HG03135 (cell line): Measurements from ENCODE around the gene CKAP4.

Source experiments
- ATAC-seq: cut with Tn5 transposase; IDR thresholded peaks from one replicate; pipeline ENCODE4 v1.9.1; 2021; ENCODE audit warnings: mild to moderate bottlenecking, moderate library complexity; ENCODE audit not compliant: unreplicated experiment

CKAP4 gene

GRCh38 chr12:106205208-106206069, 42.4 kb downstream of the CKAP4 start:
- ATAC-seq: no peak

DNA sequence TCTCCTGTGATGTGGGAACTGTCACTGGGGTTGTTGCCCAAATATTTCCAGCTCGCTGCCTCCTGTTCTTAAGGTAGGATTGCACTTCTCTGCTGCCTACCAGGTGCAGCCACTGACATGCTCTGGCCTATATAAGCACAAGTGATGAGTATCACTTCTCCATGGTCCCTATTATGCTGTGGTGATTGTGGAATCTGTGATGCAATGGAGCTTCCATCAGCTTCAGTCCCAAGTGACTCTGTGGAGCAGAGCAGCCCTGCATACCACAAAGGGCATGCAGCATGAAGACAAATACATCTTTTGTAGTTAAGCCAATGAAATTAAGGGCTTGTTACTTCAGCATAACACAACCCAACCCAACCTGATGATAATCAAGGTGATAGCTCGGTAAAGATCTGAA, 43.5 kb downstream of the CKAP4 start:
- ATAC-seq: no peak

DNA sequence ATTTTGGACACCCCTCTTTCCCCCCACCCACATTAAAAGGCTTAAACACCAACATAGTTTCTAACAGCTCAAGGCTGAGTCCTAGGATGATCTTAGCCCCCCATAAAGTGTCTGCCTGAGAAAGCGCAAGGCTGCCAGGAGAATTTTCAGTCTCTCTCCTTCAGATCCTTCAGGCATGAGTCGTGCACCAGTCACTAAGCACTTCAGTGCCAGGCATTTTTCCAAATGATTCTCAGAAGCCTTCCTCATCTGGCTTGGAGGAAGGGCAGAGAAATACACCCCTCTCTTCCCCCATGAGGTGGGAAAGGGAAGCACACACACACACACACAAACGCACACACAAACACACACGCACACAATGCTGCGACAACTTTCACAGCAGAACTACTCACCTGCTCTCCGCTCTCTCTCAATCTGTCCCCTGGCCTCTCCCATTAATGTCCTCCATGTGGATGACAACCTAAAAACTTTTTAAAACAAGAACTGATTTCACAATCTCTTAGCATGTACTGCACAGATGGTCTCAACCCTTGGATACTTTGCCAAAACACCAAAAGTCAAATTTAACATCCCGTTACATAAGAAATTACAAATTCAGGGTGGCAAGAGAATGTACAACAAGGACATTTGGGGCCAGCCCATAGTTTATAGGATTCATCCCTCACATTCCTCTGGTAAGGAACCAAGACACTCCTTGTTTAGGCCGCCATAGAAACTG, 49.8 kb downstream of the CKAP4 start:
- ATAC-seq: no peak

DNA sequence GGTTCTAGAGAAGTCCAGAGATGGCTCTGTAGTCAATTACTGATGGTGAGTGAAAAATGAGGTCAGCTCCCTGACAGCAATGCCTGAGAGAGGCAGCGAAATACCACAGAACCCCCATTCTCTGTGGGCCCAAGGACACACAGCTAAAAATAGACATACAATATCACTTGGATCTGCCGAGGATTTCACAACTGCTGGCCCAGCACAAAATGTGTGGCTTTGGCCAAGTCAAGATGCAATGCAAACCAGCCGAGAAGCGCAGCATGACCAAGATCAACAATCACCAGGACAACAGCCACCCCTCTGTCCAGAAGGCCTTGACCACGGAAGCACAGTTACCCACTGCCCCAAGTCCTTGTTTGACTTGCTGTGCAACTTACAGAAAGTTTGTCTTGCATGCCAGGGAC, 52.2 kb downstream of the CKAP4 start:
- ATAC-seq: no peak

DNA sequence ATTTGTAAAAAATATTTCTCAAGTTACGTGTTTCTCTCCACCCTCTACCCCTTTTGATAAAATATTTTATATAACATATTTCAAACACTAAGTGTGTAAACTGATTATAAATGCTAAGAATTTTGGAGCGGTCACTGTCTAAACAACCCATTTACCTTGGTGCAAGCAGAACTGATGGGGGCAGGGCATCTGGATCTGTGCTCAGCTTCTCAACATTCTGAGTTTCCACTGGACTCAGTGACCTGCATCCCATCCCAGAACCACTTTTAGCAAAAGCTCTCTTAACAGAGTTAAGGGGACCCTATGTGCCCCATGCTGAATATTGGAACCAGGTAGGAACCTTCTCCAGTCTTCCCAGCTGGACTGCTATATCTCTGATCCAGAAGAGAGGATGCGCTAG, 53.5 kb downstream of the CKAP4 start:
- ATAC-seq: no peak

- no peak for ATAC-seq
Observed at GRCh38 chr12:106193394-106194215, 54.2 kb downstream of the CKAP4 start.

GRCh38 chr12:106192659-106193393, 55.0 kb downstream of the CKAP4 start:
- ATAC-seq: no peak

- ATAC-seq: no peak
Observed at GRCh38 chr12:106190581-106190980, 57.2 kb downstream of the CKAP4 start.

GRCh38 chr12:106189341-106189740, 58.5 kb downstream of the CKAP4 start:
- no peak for ATAC-seq

DNA sequence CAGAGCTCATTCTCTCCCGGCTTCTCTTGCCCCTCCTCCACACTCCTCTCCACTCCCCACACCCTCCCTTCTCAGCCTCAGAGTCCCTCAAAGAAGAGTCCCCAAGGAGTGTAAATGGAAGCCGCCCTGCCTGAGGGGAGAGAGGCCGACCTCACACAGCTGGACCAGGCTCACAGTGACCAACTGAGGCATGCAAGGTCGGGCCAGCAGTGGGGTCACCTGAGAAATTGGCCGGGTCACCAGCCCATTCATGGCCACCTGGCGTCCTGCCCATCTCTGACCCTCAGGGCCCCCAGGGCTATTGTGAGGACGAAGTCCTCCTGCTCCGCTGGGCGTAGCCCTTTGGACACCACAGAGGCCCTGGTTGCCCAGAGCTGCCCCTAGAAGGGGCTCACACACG, 59.6 kb downstream of the CKAP4 start:
- no peak for ATAC-seq
